OCI-M1 (cell line): ENCODE measurements around the gene CHRNA10.

Source experiments
- DNase-seq: peaks from one replicate; lab custom pipeline; 2025; lab: John Stamatoyannopoulos, UW

The CHRNA10 gene

GRCh38 chr11:3632070-3632660 lies 39.0 kb downstream of the CHRNA10 start:
- no peak for DNase-seq

- no peak for DNase-seq
Measured at GRCh38 chr11:3631331-3631730, 39.9 kb downstream of the CHRNA10 start.

- DNase-seq, result no peak
Measured at GRCh38 chr11:3627291-3627690, 43.9 kb downstream of the CHRNA10 start.

GRCh38 chr11:3626250-3626960 lies 44.8 kb downstream of the CHRNA10 start:
- DNase-seq, result no peak

GRCh38 chr11:3623767-3624458 lies 47.3 kb downstream of the CHRNA10 start:
- no peak for DNase-seq

- no peak for DNase-seq
Measured at GRCh38 chr11:3623121-3623520, 48.1 kb downstream of the CHRNA10 start.

GRCh38 chr11:3622521-3622920 lies 48.7 kb downstream of the CHRNA10 start:
- no peak for DNase-seq

- no peak for DNase-seq
Measured at GRCh38 chr11:3617990-3618389, 53.2 kb downstream of the CHRNA10 start.

GRCh38 chr11:3616721-3617460 lies 54.3 kb downstream of the CHRNA10 start:
- DNase-seq, result no peak

- DNase-seq, result no peak
Measured at GRCh38 chr11:3615998-3616397, 55.2 kb downstream of the CHRNA10 start.
